HG02588 (cell line): ENCODE results near the gene SEMA5A.

Experiments
- ATAC-seq: cut with Tn5 transposase; IDR thresholded peaks from one replicate; pipeline ENCODE4 v1.9.1; 2021; ENCODE audit warnings: mild to moderate bottlenecking, moderate library complexity; ENCODE audit not compliant: unreplicated experiment

SEMA5A gene, protein sequence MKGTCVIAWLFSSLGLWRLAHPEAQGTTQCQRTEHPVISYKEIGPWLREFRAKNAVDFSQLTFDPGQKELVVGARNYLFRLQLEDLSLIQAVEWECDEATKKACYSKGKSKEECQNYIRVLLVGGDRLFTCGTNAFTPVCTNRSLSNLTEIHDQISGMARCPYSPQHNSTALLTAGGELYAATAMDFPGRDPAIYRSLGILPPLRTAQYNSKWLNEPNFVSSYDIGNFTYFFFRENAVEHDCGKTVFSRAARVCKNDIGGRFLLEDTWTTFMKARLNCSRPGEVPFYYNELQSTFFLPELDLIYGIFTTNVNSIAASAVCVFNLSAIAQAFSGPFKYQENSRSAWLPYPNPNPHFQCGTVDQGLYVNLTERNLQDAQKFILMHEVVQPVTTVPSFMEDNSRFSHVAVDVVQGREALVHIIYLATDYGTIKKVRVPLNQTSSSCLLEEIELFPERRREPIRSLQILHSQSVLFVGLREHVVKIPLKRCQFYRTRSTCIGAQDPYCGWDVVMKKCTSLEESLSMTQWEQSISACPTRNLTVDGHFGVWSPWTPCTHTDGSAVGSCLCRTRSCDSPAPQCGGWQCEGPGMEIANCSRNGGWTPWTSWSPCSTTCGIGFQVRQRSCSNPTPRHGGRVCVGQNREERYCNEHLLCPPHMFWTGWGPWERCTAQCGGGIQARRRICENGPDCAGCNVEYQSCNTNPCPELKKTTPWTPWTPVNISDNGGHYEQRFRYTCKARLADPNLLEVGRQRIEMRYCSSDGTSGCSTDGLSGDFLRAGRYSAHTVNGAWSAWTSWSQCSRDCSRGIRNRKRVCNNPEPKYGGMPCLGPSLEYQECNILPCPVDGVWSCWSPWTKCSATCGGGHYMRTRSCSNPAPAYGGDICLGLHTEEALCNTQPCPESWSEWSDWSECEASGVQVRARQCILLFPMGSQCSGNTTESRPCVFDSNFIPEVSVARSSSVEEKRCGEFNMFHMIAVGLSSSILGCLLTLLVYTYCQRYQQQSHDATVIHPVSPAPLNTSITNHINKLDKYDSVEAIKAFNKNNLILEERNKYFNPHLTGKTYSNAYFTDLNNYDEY

DNA sequence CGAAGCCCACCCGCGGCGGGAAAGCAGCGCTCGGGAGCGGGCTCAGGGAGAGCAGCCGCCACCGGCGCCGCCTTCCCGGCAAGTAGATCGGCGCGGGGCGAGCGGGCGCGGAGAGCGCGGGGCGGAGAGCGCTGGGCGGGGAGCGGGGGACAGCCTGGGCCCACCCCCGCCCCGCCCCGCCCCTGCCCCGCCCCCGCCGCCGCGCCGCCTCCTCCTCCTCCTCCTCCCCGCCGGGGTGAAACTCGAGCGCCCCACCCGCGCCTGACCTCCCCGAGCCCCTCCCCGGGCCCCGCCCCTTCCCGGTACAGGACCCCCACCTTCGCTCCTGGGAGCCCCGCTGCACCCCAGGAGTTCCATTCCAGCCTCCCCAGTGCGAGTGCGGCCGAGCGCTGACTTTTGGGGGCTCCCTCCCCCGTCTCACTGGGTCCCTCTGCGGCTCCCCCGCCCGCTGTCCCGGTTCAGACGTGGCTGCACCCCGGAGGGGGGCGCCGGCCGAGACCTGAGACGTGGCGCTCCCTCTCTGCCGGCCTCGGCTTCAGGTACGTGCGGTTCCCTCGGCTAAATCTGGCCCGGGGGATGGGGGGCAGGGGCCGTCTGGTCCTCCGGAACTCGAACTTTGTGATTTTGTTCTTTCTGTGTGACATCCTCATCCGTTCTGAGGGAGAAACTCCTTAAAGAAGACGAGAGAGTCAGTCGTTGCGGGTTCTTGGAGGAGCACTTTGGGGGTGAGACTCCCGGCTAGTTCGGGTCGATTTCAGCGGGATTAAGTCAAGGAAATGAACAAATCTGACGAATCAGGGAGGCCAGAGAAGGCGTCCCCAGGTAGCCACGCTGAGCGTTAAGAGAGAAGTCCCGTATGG, at the start of gene SEMA5A:
SEMA5A (minus strand) TSS at position 84 of the 860 bp plus-strand sequence. CDS start 166,129 bp downstream, outside the sequence.
- ATAC-seq: no peak

DNA sequence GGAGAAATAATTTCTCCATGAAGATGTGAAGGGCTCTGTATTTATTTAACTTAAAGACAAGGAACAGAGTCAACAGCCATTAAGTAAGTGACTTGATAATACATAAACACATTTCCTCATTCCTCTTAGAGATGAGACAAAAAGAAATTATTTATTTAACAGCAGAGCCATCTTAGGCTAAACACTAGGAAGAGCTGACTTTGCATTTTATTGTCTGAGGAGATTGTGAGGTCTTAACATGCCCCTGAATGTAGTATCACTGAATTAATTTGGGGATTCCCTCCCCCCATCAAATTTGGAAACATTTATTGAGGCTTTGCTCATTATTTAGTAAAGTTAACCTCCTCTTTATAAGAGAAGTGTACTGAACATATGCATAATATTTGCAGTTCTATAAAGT, 49.0 kb upstream of the SEMA5A start:
- ATAC-seq: no peak

DNA sequence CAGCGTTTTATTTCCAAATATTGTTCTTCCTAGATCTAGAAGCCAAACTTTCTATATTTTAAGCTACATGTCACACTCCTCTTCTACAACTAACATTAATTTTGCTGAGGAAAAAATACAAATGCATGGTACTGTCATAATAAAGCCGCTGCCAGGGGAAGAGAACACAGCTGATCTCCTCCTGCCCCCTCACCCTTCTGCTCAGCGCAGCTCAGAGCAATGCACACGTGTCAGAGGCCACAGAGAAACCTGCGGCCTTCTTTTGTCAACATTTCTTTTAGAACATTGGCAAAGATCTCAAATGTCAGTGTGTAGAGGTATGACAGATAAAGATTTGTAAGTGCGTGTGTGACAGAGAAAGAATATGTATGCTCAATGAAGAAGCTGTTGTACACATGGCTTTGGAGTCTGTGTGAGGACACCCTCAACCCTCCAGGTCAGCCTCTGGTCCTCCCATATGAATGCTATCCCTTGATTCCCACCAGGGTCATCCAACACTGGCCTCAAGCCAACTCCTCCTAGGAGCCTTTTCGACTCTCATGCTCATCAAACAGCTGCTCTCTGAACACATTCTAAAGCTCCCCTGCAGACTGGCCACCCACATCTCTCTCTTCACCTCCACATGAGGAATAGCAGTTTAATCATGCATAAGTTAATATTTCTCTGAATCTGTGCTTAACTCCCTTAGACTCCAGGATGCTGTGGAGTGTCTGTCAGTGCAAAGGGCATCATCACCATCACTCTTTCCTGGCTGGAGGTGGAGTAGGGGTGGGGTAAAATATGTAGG, 43.4 kb upstream of the SEMA5A start:
- no peak for ATAC-seq

DNA sequence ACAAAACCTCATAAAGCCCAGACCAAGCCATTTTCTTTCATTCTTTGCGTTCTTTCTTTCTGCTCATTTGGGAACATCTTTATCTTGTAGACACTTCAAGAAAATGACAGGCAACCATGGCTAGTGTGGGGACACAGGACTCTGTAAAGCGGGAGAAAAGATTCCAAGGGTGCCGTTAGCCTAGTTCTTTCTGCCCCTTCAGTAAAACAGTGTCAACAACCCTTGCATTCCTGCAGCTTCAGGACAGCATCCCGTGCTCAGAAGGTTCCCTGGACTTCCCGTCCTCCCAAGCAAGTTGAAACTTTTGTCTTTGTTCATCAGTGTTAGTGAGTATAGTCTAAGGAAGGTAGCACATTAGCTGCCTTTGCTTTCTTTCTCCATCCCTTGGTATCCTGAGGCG, 42.4 kb upstream of the SEMA5A start:
- no peak for ATAC-seq

DNA sequence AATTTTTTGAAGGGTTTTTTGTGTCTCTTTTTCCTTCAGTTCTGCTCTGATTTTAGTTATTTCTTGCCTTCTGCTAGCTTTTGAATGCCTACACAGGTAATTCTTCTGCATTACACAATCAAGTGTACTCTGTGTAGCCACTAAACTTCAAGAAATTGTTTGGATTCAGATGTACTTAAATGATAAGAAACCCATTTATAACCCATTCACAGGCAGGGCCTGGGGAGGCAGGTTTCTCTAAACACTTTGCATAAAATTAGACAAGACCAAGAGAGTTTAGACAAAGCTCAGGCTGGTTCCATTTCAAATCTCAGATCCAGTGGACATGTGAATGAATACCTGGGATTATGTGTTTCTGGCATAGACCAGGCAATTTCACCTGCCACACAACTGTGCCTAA, 41.3 kb upstream of the SEMA5A start:
- no peak for ATAC-seq

DNA sequence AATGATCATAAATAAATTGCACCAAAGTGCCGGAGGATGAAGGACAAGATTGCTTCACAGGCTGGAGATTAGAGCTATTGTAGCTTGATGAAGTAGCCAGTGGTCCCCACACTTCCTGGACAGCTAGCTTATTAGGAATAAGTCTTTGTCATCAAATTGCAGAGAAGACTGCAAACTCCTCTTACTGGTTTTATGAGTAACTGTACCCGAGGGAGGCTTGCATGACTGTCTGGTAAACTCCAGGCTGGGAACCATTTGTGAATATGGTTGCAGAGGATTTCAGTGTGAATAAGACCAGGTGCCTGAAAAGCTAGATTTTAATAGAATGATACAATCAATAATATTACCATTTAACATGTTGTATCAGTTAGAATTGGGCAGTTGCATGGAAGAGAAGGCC, 36.5 kb upstream of the SEMA5A start:
- no peak for ATAC-seq

DNA sequence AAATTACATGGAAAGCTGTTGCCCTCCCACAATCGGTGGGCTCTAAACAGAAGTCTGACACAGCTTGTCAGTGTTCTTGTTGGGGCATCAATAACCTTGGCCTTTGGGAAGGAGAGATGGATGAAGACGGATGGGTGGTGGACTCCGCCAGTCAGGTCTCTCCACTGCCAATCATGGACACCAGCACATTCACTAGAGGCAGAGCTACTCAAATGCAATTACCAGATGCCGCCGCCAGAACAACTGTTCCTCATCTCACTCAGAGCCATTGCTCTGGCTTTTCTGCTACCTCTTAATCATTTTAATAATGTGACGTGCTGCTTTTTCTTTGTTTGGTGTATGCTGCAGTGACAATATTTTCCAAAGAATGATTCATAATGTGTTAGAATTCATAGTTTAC, 27.9 kb upstream of the SEMA5A start:
- no peak for ATAC-seq

DNA sequence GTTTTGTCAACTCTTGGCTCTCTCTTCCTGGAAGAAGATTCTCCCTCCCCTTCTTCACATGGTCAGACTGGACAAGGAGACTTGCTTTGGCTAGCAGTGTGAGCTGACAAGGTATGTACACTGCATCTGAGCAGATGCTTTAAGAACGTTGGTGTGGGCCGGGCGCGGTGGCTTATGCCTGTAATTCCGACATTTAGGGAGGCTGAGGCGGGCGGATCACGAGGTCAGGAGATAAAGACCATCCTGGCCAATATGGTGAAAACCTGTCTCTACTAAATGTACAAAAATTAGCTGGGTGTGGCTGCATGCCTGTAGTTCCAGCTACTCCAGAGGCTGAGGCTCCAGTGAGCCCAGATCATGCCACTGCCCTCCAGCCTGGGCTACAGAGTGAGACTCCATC, 26.4 kb upstream of the SEMA5A start:
- ATAC-seq: no peak

DNA sequence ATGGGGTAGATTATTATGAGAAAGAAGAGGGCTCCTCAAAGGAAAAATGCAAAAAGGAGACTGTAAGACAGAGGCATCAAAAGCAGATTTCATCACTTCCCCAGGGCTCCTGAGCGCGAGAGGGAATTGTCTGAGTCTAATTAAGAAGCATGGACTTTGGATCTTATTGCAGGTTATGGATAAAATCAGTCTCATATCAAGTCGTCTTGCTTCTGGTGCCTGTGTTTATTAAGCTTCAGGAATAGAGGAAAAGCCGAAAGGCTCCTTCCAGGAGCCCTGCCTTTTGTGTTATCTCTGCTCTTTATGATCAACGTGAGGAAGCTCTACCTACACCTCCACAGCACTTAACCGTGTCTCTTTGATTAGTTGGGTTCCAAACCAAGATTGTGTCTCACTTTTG, 25.0 kb upstream of the SEMA5A start:
- ATAC-seq: no peak

DNA sequence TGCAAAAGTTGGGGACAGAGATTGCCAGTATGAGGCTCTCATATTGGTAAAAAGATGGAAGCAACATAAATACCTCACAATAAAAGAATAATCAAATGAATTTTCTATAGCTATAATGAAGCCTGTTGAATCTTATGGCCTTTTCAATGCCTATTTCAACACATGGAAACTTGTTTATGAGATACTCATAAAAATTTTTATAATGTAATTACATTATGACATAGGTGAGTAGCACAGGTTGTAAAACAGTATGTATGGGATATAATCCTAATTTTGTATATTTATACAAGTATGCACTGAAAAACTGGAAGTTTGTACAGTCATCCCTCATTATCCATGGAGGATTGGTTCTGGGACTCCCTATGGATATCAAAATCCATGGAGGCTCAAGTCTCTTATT, 21.2 kb upstream of the SEMA5A start:
- ATAC-seq: no peak

DNA sequence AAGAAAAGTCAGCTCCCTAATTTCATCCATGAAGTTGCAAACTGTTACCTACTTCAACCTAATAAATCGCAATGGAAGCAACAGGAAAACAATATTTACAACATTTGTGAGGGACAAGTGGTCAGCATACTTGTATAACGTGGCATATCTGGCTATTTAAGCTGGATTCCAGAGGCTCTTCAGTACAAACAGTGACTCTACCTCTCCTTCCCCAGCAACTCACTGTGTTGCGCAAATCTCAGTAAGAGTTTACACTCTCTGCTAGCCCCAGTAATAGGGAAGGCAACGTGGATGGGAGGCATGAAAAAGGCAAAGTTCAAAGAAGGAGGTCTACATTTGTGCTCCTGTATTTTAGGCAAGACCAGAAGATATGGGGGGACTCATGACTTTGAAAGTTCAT, 18.9 kb upstream of the SEMA5A start:
- ATAC-seq: no peak

DNA sequence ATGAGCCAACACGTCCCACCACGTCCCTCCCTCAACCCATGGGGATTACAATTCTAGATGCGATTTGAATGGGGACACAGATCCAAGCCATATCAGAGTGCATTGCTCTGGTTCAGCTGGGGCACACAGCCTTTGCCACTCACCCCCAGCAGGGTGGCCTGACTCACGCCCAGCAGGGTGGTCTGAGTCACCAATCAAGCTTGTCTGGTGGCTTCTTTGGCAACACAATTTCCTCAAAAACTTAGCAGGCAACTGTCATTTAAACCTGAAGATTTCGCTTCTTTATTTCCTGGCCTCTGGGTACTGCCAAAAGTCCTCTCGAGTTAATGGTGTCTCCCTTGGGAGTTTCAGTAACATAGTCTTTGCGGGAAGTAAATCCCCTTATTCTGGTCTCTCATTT, 16.3 kb upstream of the SEMA5A start:
- no peak for ATAC-seq

DNA sequence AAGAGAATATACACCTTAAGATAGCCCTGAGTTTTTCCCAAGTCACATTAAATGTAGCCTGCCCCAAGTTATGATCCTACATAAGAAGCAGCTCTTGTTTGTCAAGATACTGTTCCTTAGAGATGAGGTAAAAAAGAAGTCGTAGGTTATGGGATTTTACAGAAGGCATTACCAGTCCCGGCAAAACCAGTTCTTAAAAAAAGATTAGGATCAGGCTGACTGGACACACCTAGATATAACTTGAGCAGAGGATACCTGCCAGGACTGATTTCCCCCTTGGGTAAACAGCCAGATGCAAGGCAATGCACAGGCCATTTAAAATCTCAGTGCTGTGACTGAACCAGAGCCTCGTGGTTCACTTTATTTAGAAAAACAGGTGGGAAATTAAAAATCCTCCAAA, 14.1 kb upstream of the SEMA5A start:
- no peak for ATAC-seq

DNA sequence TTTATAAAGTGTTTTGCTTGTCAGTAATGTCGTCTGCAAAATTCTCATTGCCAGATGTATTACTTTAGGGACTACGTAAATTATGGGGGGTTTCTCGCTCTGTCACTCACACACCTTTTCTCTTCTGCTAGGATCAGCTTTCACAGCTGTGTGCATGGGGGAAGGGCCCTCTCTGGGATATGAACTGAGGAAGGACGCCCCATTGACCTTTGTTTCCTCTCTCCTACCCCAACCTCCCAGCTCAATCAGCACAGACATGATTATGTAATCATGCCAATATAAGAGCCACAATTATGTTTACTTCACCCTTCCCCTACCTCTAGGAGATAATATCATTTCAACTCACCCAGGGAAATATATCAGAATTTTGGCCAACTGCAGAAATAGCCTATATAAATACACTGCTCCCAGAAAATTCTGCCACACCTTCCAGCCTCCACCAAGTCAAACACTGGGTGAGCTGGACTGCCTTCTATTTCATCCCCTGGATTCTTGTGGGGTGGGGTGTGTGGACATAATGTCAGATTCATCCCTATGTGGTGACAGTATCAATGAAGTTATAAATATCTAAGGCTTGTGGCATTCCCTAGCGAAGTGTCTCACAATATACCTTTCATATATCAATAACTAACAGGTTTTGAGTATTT, 12.6 kb upstream of the SEMA5A start:
- ATAC-seq: no peak

DNA sequence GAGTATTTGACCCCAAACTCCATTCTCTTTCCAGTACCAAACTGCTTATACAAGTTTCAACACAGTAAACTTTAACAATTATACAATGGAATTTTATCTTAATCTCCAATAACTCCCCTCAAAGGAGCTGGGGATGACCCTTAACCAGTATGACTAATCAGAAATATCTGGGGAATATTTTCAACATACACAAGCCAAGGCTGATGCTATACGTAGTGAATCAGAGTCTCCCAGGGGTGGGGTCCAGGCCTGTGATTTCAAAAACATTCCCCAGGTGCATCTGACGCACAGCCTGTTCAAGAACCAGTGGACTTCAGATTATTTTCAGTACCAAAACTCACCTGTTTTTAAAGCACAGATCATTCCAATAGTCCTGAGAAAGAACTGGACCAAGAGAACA, 11.8 kb upstream of the SEMA5A start:
- no peak for ATAC-seq

DNA sequence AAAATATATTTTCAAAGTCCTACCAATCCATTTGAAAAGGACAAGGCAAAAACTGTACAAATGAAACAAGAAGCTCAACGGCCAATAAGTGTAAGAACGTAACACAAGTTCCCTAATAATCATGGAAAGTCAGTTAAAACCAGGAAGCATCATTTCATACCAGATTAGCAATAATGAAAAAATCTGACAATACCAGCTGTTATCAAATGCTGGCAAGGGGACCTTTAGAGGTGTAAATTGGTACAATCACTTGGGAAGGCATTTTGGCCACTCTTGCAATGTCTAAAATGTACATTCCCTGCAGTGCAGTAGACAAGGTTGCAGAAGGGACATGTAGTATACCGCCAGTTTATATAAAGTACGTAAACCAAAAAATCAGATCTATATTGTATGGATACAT, 10.1 kb upstream of the SEMA5A start:
- no peak for ATAC-seq

DNA sequence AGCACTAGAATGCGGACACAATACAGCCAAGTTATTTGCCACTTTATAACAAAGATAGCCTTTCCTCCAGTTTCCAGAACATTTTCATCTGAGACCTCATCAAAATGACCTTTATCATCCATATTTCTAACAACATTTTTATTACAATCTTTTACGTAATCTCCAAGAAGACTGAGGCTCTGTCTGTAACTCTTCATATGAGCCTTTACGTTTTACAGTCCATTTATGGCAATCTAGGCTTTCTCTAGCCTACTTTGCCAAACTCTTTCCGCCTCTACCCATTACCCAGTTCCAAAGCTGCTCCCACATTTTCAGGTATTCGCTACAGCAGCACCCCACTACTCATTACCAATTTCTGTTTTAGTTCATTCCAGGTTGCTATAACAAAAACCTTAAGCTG, 8.2 kb upstream of the SEMA5A start:
- no peak for ATAC-seq

DNA sequence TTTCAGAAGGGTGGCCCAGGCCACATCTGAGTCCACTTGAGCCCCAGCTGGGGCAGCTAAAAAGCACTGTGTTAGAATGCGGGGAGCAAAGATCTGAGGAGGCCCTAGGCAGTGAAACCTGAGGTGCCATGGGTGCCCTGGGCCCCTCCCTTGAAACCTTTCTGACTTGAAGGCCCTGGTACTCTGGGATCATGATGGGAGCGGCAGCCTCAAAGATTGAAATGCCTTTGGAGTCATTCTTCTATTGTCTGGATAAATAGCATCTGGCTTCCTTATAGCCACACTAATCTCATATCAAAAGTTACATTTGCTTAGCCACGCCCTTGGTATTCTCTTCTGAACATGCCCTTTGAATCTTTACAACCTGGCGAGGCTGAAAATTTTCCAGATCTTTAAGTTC, 7.7 kb upstream of the SEMA5A start:
- no peak for ATAC-seq
